ENCODE measurements around the gene USP20.
"Not testable (repeated sequence)": the region's sequence is repeated elsewhere in the genome, so short reads cannot be mapped to it uniquely, and the experiment has no call there.

The USP20 gene

DNA sequence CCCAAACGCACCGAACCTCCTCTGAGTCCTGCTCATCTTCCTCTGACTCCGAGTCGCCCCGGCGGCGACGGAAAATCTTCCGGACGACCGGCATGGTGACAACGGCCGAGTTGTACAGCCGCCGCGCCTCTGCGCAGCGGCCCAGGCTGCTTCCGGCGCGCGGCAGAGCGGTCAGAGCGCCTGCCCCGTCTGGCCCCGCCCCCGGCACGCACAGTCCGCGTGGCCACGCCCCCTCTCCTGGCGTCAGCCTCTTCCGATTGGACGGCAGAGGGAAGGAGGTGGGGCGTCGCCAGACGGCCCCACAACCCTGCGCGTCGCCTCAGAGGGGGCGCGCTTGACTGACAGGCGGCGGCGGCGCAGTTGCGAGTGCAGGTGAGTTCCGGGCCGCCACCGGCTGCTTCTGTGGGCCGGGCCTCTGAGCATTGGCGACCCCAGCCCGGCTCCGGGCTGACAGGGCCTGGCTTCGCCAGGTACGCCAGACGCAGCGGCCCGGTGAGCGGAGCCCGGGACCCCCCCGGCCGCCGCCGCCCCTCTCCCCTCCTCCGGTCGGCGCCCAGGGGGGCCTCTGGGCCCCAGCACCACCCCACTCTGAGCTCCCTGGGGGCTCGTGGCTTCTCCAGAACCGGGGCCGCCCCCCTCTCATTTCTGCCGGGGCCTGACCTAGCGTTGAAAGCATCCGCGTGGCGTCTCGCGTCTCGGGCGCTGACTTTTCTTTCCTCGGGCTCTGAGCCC is at the start of gene USP20, which contains the start of gene C9orf78:
USP20 (plus strand) TSS at position 331 of the 732 bp plus-strand sequence. CDS start 17,098 bp downstream, outside the sequence.
C9orf78 (minus strand) TSS at position 148 of the 732 bp plus-strand sequence; CDS start at position 94, 54 bp downstream.
- H3K9me3 Mint-ChIP-seq, result no peaks in the 10 kb centered on the region
- peak; percentile 99 for ATAC-seq
- peaks cover 54% of the 10 kb centered on the region for H3K4me1 Mint-ChIP-seq
- peaks cover 6% of the 10 kb centered on the region for H3K36me3 Mint-ChIP-seq
- H3K4me3 Mint-ChIP-seq, result peak within 1 kb of the TSS; percentile 89
- H3K27me3 Mint-ChIP-seq, result no peaks in the 10 kb centered on the region
- peak within 1 kb of the TSS; percentile 94 for H3K27ac Mint-ChIP-seq

DNA sequence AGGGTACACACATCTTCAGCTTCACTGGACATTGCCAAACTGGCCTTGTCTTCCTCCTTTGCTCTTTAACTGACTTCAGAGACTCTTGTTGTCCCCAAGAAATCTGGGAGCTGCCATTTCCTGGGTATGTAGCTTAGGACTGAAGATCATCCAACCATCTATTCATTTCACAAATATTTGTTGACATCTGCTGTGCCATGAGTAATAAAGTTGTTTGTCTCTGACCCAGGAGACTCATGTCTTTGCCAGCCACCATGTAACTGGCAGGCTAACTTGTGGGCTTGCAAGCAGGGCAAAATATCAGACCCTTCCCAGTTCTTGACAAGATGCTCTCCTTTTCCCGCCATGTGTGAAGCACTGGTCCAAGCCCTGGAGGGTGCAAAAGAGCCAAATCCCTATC is 49.4 kb upstream of the USP20 start:
- no peaks in the 10 kb centered on the region for H3K9me3 Mint-ChIP-seq
- peaks cover 30% of the 10 kb centered on the region for H3K27me3 Mint-ChIP-seq
- H3K27ac Mint-ChIP-seq, result no peak overlapping the region
- no peak overlapping the region for H3K4me3 Mint-ChIP-seq
- H3K36me3 Mint-ChIP-seq, result no peaks in the 10 kb centered on the region
- H3K4me1 Mint-ChIP-seq, result peaks cover 14% of the 10 kb centered on the region
- no peak for ATAC-seq

DNA sequence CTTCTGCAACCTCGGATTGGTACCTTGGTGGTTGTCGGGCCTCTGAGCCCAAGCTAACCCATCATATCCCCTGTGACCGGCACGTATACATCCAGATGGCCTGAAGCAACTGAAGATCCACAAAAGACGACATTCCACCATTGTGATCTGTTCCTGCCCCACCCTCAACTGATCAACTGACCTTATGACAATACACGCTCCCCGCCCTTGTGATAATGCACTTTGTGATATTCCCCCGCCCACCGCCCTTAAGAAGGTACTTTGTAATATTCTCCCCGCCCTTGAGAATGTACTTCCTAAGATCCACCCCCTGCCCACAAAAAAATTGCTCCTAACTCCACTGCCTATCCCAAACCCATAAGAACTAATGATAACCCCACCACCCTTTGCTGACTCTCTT is 48.8 kb upstream of the USP20 start:
- ATAC-seq, result no peak
- peaks cover 35% of the 10 kb centered on the region for H3K27me3 Mint-ChIP-seq
- H3K4me3 Mint-ChIP-seq, result no peak overlapping the region
- no peaks in the 10 kb centered on the region for H3K36me3 Mint-ChIP-seq
- peaks cover 15% of the 10 kb centered on the region for H3K4me1 Mint-ChIP-seq
- no peak overlapping the region for H3K27ac Mint-ChIP-seq
- no peaks in the 10 kb centered on the region for H3K9me3 Mint-ChIP-seq

DNA sequence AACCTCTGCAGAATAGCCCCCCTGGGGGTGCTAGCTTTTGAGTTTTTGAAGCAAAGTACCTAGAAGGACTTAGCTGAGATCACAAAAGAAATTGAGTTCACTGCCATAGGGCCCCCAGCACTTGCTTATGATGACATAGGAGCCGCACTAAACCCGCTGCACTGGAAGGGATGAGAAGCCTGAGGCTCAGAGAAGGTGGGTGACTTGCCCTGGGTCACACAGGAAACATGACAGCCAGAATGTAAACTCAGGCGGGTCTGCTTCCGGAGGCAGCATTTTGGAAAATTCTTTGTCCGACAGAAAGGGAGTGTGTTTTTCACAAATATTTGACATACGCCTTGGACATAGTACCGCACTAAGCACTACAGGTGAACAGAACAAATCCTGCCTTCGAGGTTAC is 40.7 kb upstream of the USP20 start:
- no peak overlapping the region for H3K4me3 Mint-ChIP-seq
- peaks cover 23% of the 10 kb centered on the region for H3K27me3 Mint-ChIP-seq
- H3K36me3 Mint-ChIP-seq, result no peaks in the 10 kb centered on the region
- H3K27ac Mint-ChIP-seq, result no peak overlapping the region
- H3K9me3 Mint-ChIP-seq, result no peaks in the 10 kb centered on the region
- peaks cover 8% of the 10 kb centered on the region for H3K4me1 Mint-ChIP-seq
- ATAC-seq, result no peak

DNA sequence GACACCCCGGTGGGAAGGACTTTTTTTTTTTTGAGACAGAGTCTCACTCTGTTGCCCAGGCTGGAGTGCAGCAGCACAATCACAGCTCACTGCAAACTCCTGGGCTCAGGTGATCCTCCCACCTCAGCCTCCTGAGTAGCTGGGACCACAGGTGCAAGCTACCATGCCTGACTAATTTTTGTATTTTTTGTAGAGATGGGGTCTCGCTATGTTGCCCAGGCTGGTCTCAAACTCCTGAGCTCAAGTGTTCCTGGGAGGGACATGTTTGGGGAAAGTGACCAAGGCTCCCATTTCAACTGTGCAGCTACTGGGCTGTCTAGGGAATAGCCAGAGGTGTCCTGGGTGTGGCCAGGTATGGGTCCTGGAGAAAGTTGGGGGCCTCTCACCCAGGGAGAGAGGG is 39.2 kb upstream of the USP20 start:
- H3K4me1 Mint-ChIP-seq, H3K27ac Mint-ChIP-seq, H3K9me3 Mint-ChIP-seq, H3K4me3 Mint-ChIP-seq, H3K36me3 Mint-ChIP-seq, ATAC-seq: not testable (repeated sequence)
- H3K27me3 Mint-ChIP-seq, result peaks cover 17% of the 10 kb centered on the region

DNA sequence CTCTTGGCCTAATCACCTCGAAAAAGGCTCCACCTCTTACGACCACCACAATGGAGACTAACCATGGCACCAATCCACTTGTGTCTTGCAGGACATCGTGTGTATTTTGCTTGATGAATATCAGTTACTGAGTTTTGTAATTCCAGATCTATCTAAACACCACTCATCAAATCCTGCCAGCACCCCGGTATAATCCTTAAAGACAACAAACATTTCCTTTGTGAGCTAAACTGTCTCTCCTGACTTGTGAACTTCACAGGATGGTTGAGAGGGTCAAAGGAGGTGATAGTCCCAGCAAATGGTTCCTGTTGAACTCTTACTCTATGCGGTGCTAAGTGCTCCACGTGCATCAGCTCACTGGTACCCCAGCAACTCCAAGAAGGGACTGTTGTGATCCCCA is 36.3 kb upstream of the USP20 start:
- H3K36me3 Mint-ChIP-seq, result no peaks in the 10 kb centered on the region
- no peak overlapping the region for H3K27ac Mint-ChIP-seq
- H3K9me3 Mint-ChIP-seq, result no peaks in the 10 kb centered on the region
- peaks cover 1% of the 10 kb centered on the region for H3K4me1 Mint-ChIP-seq
- H3K27me3 Mint-ChIP-seq, result peaks cover 13% of the 10 kb centered on the region
- no peak overlapping the region for H3K4me3 Mint-ChIP-seq
- no peak for ATAC-seq

DNA sequence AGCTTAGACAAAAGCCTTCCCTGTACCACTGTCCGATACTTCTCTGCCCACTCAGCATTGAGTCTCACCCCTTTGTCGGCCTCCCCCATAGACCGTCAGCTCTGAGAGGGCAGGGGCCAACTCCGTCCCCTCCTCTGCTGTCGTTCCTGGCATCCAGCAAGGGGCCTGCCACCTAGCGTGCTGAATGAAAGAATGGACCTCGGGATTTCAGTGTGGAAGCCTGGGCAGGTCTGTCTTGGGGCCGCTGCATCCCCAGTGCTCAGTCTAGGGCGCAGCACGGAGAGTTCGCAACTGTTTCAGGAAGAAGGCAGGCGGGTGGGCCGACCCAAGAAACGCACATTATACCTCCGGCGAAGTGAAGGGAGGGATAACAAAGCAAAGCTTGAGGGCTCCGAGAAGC is 33.8 kb upstream of the USP20 start:
- Mint-ChIP-seq H3K4me1 (peaks cover 19% of the 10 kb centered on the region), H3K9me3 (no peaks in the 10 kb centered on the region), H3K27ac (no peak overlapping the region), H3K36me3 (peaks cover 8% of the 10 kb centered on the region), H3K27me3 (no peaks in the 10 kb centered on the region), H3K4me3 (no peak overlapping the region)
- ATAC-seq, result no peak

DNA sequence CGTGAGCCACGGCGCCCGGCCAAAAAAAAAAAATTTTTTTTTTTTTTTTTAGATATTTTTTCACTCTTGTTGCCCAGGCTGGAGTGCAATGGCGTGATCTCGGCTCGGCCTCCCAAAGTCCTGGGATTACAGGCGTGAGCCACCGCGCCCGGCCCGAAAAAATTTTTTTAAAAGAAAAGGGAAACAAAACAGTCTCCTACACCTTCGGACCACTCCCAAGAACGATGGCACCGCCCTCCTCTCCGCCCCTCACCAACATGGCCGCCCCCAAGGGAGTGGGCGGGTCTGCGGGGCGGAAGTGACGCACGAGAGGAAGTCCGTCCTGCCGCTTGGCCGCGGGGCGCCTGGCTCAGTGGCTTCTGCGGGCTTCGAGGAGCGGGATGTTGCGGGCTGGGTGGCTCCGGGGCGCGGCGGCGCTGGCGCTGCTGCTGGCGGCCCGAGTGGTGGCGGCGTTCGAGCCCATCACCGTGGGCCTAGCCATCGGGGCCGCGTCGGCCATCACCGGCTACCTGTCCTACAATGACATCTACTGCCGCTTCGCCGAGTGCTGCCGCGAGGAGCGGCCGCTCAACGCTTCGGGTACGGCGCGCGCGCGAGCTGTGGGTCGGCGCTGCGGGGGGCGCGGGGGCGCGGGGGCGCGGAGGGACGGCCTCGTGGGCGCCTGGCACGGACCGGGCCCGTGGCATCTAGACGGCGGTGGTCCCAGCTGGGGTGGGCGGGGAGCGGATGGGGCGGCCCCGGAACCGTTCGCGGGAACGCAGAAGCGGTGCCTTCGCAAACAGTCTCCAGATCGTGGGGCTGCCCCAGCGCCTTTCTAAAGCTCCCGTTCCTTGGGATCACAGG is 32.2 kb upstream of the USP20 start, which contains the start of gene TOR1B:
TOR1B (plus strand) TSS at position 352 of the 843 bp plus-strand sequence; CDS start at position 381, 29 bp downstream.
- H3K4me3 Mint-ChIP-seq, result peak within 1 kb of the TSS; percentile 83
- no peaks in the 10 kb centered on the region for H3K27me3 Mint-ChIP-seq

DNA sequence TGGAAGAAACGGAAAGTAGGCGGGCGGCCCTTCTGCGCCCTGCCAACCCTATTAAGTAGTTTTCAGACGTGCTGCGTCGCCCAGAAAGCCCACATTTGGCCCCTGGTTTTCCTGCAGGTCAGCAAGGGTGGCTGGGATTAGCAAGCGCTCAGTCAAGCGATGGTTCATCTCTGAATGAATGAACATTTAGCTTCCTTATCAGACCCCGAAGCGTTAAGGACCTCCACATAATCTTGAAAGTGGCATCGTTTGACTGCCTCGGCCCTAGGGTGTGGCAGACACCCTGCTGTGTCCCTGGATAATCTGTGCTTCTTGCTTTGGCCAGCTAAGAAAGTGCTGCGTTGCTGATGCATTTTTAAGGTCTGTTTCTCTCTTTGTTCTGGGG is 31.6 kb upstream of the USP20 start:
- H3K36me3 Mint-ChIP-seq, result peaks cover 19% of the 10 kb centered on the region
- no peaks in the 10 kb centered on the region for H3K27me3 Mint-ChIP-seq
- peak; percentile 2 for ATAC-seq
- H3K27ac Mint-ChIP-seq, result peak overlapping the region; percentile 94
- no peaks in the 10 kb centered on the region for H3K9me3 Mint-ChIP-seq
- H3K4me1 Mint-ChIP-seq, result peaks cover 20% of the 10 kb centered on the region
- peak overlapping the region; percentile 83 for H3K4me3 Mint-ChIP-seq

More for the DNA sequence above, 32.2 kb upstream of the USP20 start, which contains the start of gene TOR1B:
- Mint-ChIP-seq H3K36me3 (peaks cover 18% of the 10 kb centered on the region), H3K4me1 (peaks cover 20% of the 10 kb centered on the region), H3K27ac (peak within 1 kb of the TSS; percentile 94), H3K9me3 (no peaks in the 10 kb centered on the region)
- peak; percentile 98 for ATAC-seq

DNA sequence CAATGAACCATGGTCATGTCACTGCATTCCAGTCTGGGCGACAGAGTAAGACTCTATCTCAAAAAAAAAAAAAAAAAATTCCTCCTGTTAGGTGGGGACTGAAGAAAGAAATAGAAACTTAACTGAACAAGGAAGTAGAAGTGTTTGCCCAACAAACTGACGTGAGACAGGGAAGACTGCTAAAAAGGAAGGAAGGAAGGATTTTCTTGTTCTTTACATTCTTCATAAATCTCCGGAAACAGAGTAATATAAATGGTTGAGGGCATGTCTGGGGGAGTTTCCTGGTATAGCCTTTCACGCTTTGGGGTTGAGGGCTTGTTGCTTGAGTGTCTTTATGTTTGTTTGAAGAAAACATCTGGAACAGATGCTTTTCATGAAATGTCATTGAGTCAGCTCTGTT is 29.2 kb upstream of the USP20 start:
- ATAC-seq, result no peak
- Mint-ChIP-seq H3K27me3 (no peaks in the 10 kb centered on the region), H3K36me3 (peaks cover 39% of the 10 kb centered on the region), H3K4me1 (peaks cover 25% of the 10 kb centered on the region), H3K9me3 (no peaks in the 10 kb centered on the region), H3K27ac (peak overlapping the region; percentile 51), H3K4me3 (no peak overlapping the region)

DNA sequence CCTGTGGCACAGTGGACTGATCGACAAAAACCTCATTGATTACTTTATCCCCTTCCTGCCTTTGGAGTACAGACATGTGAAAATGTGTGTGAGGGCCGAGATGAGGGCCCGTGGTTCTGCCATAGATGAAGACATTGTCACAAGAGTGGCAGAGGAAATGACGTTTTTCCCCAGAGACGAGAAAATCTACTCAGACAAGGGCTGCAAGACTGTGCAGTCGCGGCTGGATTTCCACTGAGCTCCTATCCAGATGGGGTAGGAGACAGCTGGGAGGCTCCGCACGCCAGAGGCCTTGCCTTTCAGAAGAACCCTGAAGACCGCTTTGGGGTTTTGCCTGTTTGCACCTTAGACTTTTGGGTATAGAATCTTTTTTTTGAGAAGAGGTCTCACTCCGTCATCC is 25.9 kb upstream of the USP20 start:
- Mint-ChIP-seq H3K4me1 (peaks cover 37% of the 10 kb centered on the region), H3K27ac (no peak overlapping the region), H3K27me3 (no peaks in the 10 kb centered on the region), H3K4me3 (no peak overlapping the region), H3K9me3 (no peaks in the 10 kb centered on the region), H3K36me3 (peaks cover 52% of the 10 kb centered on the region)
- ATAC-seq, result no peak

DNA sequence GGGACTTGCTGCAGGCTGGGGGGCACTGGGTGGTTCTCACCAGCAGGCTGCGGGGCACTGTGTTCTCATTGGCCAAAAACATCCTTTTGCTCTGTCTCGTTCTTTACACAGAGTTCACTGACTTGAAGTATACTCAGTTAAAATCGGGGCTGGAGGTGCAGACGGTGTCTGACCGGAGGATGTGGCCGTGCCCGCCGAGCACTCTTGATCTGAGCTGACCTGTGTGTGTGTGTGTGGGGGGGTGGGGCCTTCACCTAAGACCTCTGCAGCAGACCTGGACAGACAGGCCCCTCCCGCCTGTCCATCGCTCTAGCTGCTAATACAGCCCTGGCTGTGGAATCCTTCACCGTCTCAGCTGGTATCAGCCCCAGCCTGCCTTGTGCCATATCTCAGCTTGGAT is 25.1 kb upstream of the USP20 start:
- Mint-ChIP-seq H3K4me3 (no peak overlapping the region), H3K4me1 (peaks cover 34% of the 10 kb centered on the region), H3K36me3 (peaks cover 59% of the 10 kb centered on the region), H3K27ac (no peak overlapping the region), H3K9me3 (no peaks in the 10 kb centered on the region), H3K27me3 (no peaks in the 10 kb centered on the region)
- no peak for ATAC-seq

DNA sequence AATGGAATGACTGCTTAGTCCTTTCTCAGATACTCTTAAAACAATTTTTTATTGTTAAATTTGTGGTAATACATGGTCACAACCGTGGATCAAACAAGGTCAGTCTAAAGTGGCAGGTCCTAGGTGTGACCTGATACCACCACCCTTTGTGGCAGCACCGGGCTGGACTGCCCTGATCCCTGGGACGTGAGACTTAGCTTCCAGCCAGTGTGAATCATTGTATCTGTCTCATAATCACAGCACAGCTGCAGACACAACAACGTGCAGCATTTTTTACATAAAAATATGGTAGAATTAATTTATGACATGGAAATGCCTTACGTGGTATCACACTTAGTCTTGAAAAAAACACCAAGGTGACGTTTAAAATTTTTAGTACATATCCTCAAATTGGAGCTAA is 24.5 kb upstream of the USP20 start:
- Mint-ChIP-seq H3K4me3 (no peak overlapping the region), H3K36me3 (peaks cover 65% of the 10 kb centered on the region), H3K27me3 (no peaks in the 10 kb centered on the region), H3K27ac (no peak overlapping the region), H3K4me1 (peaks cover 30% of the 10 kb centered on the region), H3K9me3 (no peaks in the 10 kb centered on the region)
- no peak for ATAC-seq

DNA sequence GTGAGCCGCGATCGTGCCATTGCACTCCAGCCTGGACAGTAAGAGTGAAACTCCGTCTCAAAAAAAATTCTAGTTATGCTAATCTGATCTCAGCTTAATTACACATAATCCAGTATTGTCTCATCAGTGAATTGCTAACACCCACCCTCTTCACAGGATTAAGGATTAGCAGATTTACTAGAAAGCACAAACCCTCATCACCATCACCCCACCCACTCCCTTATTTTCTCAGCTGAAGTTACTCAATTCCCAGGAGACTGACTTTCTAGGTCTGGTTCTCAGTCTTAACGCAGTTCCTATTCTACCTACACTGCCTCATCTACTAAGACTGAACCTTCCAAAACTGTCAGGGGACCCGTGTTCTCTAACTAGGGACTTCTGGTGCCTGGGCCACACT is 23.3 kb upstream of the USP20 start:
- peaks cover 64% of the 10 kb centered on the region for H3K36me3 Mint-ChIP-seq
- H3K4me1 Mint-ChIP-seq, result peaks cover 28% of the 10 kb centered on the region
- no peak overlapping the region for H3K4me3 Mint-ChIP-seq
- H3K9me3 Mint-ChIP-seq, result no peaks in the 10 kb centered on the region
- H3K27ac Mint-ChIP-seq, result no peak overlapping the region
- peak; percentile 86 for ATAC-seq
- H3K27me3 Mint-ChIP-seq, result no peaks in the 10 kb centered on the region

DNA sequence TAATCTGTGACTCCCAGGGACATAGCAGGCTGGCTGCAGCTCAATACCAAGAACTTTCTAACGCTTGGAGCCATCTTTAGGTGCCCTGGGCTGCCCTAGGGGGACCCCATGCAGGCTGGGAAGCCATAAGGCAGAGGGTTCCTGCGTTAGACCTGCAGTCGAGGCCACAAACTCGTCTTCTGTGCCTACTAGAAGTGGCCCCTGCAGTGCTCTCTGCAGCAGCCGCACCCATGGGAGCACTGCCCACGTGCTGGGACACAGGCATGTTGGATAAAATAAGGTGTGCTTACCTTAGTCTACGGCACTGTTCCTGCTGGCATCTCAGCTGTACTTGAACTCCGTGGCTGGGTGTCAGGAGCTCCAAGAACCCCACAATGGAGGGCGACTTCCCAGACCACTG is 22.9 kb upstream of the USP20 start:
- Mint-ChIP-seq H3K27ac (no peak overlapping the region), H3K4me3 (no peak overlapping the region), H3K9me3 (no peaks in the 10 kb centered on the region), H3K36me3 (peaks cover 60% of the 10 kb centered on the region), H3K4me1 (peaks cover 28% of the 10 kb centered on the region), H3K27me3 (no peaks in the 10 kb centered on the region)
- no peak for ATAC-seq
